GM18519 (cell line): ENCODE data around the gene TRIP12.
A peak's percentile ranks its signal among the peaks of the same experiment; 100 is the strongest.
"Not testable (repeated sequence)": the region's sequence is repeated elsewhere in the genome, so short reads cannot be mapped to it uniquely, and the experiment has no call there.

ENCODE experiments used
- ATAC-seq: cut with Tn5 transposase; IDR thresholded peaks from one replicate; pipeline ENCODE4 v1.9.1; 2021; ENCODE audit warnings: mild to moderate bottlenecking, moderate library complexity; ENCODE audit not compliant: unreplicated experiment, low FRiP score

TRIP12 gene

DNA sequence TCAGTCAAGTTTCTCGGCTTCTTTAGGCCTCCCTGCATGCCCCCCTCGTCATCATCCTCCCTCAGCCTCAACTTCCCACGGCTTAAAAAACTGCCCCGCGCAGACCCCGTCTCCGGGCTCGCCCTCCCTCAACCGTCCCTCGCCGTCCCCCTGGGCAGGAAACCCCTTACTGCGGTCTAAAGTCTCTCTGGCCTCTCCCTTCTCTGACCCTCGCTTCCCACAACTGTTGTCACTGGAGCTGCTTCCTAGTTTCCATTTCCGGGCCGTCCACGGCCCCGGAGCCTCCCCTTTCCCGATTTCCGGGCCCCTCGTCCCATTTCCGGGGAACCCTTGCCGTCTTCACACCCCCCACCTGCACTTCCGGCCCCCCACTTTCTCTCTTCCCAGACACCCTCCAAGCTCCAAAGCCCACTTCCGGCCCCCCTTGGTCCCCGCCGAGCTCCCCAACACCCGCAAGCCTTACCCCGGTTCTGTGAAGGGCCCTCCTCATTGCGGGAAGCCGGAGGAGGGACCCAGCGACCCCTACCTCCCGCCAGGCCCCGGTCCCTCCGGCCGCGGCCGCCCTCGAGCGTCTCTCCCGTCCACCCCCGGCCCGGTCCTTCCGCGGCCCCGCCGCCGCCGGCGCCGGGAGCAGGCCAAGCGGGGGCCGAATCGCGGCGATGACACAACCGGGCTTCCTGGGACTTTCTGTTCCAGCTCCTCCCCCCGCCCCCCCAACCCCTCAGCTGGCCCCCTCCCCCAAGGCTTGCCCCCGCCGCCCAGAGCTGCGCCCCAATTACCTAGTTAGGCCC, 513 bp downstream of the TRIP12 start:
- ATAC-seq, result peak; percentile 11

DNA sequence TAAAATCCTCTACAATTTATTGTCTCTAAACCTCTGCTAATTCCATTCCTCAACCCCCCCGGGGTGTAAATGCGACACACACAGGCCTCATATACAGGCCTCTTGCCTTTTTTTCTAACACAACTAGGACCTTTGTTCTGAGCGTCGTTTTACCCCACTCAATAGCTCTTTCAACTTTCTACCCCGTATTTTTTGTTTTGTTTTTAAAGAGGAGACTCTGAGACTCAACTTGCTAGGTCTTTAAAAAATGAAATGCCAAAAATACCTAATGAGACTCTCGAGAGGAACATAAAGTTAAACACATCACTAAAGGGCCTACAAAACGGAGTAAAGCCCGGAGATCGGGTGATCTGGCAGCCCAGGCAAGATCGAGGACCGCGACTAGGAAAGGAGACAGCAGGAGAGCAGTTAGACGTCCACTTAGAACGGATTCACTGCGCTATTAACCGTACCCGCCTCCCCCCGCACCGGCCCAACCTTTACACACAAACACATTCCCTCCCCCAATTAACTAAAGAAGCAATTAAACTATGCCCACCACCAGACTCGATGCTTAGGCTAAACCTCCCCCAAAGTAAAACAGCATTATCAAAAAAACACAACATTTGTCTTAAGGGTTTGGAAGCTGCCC, 1.7 kb downstream of the TRIP12 start:
- no peak for ATAC-seq

DNA sequence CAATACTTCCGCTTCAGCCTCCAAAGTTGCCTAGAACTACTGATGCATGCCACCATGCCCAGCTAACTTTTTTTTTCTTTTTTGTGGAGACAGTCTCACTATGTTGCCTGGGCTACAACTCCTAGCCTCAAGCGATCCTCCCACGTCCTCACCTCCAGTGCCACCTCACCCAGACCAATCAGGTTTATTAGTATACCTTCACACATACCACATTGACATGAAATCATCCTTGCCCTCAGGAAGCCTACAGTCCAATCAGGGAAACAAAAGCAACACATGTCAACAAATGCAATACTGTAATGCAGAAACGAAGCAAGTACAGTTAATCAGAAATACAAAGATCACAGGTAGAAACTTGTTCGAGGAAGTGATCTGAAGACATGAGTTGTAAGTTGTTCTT, 4.0 kb downstream of the TRIP12 start:
- ATAC-seq, result no peak

DNA sequence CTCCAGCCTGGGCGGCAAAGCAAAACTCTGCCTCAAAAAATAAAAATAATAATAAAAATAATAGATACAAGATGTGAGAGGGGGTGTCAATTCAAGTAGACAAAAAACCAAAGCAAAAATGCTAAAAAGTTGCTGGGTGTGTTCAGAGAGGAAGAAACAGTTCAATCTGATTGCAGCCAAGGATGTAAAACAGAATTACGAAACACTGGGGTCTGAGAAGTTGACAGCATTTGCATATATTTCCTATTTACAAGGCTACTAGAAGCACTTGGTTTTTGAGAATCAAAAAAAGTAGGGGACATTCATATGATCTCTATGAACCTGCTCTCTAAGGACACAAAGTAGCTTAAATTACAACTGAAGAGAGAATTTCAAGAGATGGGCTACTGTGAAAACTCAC, 7.6 kb downstream of the TRIP12 start:
- ATAC-seq, result no peak

DNA sequence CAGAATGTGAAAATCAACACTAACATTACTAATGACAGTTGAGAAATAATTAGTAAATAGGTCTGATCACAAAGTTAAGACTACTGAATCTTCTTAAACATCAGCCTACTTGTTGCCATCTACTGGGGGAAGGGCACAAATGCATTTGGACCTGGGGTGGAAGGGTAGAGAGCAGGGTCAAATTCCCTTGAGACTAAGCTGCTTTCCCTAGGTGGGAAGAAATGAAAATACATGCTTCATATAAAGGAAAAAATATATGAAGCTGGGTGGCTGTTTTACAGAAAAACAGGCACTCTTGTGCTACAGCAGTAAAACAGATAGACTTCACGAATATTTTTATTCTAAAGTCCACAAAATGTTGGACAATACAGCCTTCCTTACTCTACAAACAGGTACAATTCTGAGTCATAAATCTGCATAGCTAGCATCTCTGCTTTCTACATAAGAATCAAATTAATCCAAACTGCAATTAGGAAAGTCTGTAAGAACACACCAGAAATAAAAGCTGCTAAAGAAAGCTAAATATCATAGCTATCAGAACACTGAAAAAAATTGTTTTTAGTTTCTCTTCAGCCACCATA, 10.9 kb downstream of the TRIP12 start:
- peak; percentile 40 for ATAC-seq

DNA sequence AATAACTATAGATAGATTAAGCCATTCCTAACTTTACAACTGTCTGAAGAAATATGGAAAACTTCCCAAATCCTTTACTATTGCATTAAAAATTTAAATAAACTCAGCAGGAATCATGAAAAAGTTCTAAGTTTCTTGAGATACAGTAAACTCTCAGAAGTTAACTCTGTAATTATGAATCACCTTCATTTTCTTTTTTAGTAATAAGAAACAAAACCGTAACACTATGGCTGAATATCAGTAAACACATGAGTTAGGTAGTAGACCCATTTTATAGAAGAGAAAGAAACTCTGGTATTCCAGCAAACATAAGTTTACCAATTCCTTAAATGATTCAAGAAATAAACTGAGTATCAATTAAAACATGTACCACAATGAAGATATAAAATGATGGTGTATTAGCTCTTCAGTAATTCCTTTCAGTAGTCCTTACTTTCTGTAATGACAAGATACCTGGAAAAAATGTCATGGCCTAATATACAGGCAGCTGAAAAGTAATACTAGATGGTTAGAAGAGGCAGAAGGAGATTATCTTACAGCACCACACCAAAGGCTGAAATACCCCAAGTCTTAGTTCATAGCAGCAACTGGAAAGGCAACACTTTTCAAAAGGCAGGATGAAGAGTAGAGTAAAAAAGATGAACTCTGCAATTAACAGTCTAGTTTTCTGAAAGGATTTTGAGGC, 11.5 kb downstream of the TRIP12 start:
- ATAC-seq, result no peak

DNA sequence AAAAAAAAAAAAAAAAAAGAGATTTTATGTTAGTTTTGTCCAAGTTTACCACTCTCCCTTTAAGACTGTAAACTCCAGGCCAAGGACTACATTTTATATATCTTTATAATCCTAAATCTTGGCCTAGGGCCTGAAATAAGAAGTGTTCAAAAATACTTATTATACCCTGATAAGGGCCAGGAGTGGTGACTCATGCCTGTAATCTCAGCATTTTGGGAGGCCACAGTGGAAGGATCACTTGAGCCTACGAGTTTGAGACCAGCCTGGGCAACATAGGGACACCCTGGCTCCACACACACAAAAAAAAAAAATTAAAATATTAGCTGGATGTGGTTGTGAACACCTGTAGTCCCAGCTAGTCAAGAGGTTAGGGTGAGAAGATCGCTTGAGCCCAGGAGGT, 12.7 kb downstream of the TRIP12 start:
- ATAC-seq, result no peak

DNA sequence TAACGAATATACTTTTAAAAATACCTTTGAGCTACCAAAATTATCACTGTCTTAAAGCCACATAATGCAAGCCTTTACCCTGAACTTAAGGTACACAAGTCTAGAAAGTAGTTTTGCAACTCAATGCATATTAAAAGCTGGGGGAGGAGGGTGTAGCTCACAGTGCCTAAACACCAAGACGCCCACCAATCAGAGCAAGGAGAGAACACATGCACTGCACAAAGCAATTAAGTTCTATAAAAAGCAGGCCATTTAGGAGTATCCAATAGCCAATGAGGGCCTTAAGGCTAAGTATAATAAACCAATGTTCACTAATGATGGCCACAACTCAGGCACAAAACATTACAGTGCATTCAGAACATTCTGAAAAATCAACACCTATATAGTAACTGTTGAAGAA, 16.2 kb downstream of the TRIP12 start:
- ATAC-seq, result no peak

DNA sequence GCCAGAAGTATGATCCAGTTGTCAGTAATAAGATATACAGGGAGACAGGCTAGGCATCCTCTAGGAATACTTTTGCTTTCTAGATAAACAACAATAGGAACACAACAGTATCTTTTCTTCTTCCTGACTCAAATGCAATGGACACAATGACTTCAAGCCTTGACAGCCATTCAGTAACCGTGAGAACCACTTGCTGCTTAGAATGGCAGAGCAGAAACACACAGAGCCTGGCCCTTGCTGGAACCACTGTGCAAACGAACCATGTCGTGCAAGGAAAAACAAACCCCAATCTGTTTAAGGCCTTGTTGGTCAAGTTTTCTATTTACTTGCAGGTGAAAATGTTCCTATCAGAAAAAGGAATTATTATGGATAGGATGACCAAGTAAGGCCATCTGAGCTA, 18.8 kb downstream of the TRIP12 start:
- no peak for ATAC-seq

DNA sequence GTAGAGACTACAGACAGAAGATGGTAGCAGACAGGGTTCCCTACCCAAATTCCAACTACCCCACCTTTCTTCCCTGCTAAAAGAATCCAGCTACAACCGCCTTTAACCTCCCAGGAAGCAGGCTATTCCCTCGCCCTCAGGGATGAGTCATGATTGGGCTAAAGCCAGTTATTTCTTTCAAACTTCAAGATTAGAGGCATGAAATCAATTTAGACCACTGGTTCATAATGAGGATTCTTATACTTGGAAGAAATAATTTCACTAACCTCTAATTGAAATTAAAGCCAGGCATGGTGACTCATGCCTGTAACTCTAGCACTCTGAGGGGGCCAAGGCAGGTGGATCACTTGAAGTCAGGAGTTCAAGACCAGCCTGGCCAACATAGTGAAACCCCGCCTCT, 20.0 kb downstream of the TRIP12 start:
- ATAC-seq, result no peak

DNA sequence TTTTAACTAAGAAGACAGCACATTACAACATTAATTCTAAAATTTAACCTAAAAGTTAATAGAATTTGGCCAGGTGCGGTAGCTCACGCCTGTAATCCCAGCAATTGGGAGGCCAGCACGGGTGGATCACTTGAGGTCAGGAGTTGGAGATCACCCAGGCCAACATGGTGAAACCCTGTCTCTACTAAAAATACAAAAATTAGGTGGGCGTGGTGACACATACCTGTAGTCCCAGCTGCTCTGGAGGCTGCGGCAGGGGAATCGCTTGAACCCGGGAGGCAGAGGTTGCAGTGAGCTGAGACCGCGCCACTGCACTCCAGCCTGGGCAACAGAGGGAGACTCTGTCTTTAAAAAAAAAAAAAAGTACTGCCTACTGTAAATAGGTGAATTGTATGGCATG, 21.3 kb downstream of the TRIP12 start:
- not testable (repeated sequence) for ATAC-seq

DNA sequence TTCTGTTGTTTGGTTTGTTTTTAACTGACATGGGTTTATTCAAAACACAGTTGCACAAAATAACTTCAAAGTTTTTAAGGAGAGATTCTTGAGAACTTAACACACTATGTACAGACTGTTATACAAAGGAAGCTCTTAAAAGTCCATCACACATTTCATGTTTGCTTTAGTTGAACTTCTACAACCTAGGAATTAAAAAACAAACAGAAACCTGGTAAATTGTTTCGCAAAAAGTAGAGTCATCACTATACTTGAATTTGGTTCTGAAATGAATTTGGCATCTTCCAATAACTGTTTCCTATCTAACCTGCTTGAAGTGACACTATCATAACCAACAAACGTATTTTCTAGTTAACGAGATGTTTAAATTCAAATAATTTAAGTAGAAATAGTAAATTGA, 21.8 kb downstream of the TRIP12 start:
- ATAC-seq, result no peak

DNA sequence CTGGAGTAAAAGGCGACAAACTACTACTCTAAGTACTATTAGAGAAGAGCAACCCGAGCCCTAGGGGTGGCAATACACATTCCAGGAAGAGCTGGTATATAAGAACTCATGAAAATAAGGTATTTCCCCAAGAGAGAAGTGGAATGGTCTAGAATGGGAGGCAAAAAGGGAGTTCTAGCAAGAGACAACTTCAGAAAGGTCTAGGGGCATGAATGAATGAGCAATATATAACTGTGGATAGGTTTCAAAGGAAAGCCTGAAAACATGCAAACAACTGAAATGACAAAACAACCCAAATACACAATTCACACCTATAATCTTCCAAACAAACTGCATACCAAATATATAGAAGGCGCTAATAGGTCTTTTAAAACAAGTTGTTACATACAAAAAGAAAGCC, 22.2 kb downstream of the TRIP12 start:
- ATAC-seq, result no peak

DNA sequence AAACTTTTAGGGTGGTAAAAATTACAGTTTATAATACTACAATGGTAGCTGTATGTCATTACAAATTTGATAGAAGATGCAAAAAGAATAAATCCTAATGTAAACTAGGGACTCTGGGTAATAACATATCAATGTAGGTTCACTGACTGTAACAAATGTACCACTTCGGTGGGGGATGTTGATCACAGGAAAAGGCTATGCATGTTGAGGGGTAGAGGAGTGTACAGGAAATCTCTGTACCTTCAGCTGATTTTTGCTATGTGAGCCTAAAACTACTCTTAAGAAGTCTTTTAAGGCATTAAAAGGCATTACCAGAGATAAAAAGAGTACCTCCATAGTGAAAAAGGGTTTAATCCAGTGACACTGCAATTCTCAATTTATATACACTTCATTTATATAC, 25.0 kb downstream of the TRIP12 start:
- no peak for ATAC-seq

DNA sequence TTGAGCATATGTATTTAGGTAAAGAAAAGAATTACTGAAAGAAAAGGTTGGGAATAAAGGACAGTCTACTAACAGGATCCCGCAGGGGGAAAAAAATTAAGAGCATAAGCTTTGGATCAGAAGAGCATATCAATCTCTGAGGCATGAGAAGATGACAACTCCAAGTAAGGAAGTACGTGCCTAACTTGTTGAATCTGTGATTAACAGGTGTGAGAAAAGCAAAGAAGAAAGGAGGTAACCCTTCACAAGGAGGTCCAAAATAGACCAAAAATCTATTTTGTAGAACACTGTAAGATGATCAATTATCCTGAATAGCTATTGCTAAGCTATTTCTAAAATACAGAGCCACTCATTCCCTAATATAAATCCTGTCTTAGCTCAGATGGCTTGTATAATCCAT, 32.8 kb downstream of the TRIP12 start:
- ATAC-seq, result no peak

DNA sequence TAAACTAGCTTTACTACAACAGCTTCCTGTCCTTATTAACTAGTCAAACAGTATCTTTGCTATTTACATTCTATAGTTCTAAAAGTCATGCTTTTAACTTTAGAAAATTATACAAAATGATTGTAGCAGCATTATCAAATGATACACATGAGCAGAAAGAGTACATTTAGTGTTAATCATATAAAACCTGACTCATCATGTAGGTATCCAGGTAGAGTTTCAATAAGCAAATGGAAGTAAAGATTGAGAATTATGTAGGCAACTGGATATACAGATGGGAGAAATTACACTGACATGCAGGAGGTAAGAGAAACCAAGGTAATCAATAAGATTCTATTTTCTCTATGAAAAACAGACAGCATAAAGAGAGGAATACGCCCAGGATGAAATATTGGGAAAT, 33.8 kb downstream of the TRIP12 start:
- ATAC-seq, result no peak

DNA sequence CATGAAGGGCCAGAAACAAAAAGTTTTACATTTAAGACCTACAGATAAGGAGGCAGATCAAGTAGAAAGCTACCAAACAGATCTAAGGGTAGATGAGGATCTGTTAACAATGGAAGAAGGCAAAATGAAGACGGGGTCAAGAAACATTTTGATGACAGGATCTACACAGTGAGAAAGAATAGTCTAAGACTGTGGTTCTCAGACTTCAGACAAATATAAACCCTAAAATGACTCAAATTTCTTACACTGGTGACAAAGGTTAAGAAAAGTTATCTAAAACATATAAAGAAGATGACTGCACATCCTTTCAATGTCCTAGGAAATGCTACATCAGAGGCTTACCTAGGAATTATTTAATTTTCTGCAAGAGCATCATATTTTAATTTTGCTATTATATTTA, 34.4 kb downstream of the TRIP12 start:
- no peak for ATAC-seq

DNA sequence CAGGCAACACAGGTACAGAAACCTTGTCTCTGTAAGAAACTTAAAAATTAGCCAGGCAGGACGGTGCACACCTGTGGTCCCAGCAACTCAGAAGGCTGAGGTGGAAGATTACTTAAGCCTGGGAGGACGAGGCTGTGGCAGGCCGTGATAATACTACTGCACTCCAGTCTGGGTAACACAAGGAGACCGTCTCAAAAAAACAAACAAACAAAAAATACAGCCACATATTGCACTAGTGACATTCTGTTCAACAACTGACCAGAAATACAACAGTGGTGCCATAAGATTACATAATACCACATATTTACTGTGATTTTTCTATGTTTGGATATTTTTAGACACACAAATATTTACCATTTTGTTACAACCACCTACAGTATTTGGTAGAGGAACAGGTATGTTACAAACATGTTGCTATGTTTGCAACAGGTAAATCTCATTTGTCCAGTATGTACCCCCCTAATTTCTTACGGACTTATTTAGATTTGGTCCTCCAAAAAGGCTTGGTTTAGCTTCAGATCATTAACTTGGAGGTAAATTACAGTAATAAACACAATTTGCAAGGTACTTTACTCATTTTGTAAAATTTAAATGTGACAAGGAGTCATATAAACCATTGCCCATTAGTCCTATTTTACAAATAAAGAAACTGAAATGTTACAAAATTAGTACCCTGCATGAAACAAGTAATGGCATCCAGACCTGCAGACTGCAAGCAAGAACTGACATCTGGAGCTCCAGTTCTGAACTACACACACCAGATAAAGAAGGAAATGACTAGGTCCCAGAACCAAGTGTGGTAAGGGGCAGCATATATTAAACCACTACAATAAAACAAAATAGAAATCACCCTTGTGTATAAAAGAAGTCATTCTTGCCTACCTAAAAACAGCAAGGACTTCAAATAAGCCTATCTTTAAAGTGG, 36.8 kb downstream of the TRIP12 start:
- ATAC-seq, result peak; percentile 64

DNA sequence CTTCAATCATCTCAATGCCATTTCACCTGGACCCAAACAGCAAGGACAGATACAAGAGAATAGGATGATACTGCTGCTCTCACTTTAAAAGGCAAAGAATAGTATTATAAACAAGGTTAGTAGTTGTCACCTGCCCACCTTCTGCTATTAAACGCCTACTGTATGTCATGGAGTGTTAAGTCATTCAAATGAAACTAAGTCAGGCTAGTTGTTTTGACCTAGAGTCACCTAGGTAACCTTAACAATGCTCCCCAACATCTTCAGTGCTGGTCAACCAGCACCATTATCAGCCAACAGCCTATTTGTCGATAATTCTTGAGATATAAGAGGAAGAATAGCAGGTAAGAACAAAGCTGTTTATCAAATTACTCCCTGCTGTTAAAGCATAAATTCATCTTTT, 39.2 kb downstream of the TRIP12 start:
- ATAC-seq, result no peak

DNA sequence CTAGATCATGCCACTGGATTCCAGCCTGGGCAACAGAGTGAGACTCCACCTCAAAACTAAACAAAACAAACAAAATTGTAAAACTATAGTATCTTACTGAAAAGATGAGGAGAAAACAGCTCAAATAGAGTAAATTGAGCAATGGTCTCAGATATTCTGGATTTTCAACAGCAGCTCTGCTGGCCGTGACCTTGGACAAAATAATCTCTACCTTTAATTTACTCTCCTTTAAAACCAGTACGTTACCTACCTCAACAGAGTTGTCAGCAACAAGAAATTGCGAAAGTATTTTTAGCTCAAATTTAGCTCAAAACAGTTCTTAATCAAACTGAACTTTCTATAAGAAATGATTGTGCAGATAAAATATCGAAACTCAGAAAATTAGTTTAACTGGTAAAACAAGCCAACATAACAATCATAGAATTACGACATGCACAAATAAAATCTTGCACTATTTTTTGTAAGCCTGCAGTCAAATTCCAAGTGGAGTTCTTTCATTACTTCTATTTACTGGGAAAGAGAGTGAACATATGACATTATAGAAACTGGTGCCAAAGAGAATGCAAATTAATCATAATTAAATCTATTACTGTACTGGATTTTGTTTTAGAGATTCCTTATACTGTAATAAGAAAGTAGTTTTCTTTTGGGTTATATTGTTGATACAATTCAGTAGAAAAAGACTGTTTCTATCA, 40.8 kb downstream of the TRIP12 start:
- no peak for ATAC-seq
